OCI-LY3 (cell line): ENCODE measurements around the gene MRPS14.

Source experiments
- EZH2phosphoT487 ChIP-seq: fragments of 200-600 bp; shearing (Covaris generic); IDR thresholded peaks from 2 replicates; pipeline ENCODE4 v1.6.1; 2018; ENCODE audit warnings: antibody characterized with exemption, mixed run types, low read depth
- TF ChIP-seq, protein P1 (sequence below): fragments of 200-600, 300-600 bp; sonication (generic); IDR thresholded peaks from 2 replicates; pipeline ENCODE4 v1.5.1; 2014; ENCODE audit warnings: antibody characterized with exemption, low read length, low read depth

DNA sequence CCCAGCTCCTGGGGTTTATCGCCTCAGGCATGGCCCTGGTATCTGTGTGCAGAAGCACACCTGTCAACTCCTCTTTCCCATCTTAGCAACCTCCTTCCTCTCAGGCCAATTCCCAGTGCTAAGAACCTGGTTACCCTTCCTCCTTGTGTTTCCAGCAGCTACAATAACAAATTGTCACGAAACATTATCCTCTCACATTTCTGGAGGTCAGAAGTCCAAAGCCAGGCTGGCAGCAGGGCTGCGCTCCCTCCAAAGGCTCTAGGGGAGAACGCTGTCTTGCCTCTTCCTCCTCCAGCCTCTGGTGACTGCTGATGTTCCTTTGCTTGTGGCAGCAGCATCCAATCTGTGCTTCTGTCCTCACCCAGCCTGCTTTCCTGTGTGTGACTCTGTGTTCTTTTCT lies 10.7 kb upstream of the MRPS14 start:
- TF ChIP-seq, protein P1, sequence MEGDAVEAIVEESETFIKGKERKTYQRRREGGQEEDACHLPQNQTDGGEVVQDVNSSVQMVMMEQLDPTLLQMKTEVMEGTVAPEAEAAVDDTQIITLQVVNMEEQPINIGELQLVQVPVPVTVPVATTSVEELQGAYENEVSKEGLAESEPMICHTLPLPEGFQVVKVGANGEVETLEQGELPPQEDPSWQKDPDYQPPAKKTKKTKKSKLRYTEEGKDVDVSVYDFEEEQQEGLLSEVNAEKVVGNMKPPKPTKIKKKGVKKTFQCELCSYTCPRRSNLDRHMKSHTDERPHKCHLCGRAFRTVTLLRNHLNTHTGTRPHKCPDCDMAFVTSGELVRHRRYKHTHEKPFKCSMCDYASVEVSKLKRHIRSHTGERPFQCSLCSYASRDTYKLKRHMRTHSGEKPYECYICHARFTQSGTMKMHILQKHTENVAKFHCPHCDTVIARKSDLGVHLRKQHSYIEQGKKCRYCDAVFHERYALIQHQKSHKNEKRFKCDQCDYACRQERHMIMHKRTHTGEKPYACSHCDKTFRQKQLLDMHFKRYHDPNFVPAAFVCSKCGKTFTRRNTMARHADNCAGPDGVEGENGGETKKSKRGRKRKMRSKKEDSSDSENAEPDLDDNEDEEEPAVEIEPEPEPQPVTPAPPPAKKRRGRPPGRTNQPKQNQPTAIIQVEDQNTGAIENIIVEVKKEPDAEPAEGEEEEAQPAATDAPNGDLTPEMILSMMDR, result no peak
- no peak for TF ChIP-seq EZH2phosphoT487
